NCI-H1092 treated with DMSO at 0.1 percent for 48 hours (cell line): ENCODE results near the gene NCK1.

Source experiments
- DNase-seq: peaks from one replicate; lab custom pipeline; 2025; lab: John Stamatoyannopoulos, UW

NCK1 gene

DNA sequence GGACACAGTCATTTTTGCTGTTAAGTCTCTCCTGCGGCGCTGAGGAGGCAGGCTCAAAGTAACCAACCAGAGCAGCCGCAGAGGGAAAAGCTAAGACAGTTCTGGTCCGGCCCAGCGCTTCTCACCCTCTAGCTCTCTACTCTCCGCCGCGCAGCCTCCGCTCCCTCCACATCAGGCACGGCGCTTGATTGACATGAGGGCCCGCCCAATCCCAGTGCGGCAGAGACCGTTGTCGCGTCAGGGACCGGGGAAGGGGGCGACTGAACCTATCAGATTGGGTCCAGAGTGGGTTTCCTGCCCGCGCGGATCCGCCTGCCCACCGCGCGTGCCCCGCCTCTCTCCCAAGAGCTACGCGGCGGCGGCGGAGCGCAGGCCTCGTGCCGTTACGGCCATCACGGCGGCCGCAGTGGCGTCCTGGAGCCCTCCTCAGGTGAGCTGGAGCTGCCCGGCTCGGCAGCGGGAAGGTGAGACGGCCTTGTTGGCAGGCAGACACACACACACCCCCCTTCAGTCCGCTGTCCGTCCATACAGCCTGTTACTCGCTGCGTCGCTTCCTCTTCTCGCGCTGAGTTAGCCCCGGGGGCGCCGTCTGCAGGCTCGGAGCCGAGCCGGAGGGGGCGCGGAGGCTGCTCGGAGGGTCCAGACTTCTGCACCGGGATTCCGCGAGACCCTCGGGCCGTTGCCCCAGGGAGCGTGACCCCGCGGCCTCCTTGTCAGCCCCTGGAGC is at the start of gene NCK1:
Gene NCK1 (plus strand): TSS at position 319 of the 727 bp plus-strand sequence. CDS start 65,794 bp downstream, outside the sequence.
- peak; percentile 98 for DNase-seq

- no peak for DNase-seq
Measured at GRCh38 chr3:136817448-136817847, 44.6 kb upstream of the NCK1 start.

- DNase-seq = peak; percentile 32
Measured at GRCh38 chr3:136818191-136818768, 43.7 kb upstream of the NCK1 start.

GRCh38 chr3:136818769-136819391 is 43.1 kb upstream of the NCK1 start, which contains the start of gene SLC35G2:
Gene SLC35G2, plus strand, starts transcription at chr3:136819126. Its CDS starts 35,335 bp downstream, at chr3:136854461.
- DNase-seq = peak; percentile 87

DNA sequence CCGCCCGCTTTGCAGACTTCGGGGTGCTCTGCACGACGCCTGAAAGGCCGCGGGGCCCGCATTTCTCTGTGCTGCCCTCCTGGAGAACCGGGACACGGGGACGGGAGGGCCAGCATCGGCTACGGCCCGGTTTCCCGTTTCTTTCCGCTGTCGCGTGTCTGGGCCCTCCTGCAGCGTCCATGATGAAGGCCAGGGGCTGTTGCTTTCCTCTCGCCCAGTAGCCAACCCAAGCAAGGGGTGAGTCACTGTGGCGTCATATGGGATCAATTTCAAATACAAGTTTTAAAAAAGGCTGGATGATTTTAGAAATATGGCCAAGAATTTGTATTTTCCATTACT is 42.6 kb upstream of the NCK1 start:
- DNase-seq = peak; percentile 71

DNA sequence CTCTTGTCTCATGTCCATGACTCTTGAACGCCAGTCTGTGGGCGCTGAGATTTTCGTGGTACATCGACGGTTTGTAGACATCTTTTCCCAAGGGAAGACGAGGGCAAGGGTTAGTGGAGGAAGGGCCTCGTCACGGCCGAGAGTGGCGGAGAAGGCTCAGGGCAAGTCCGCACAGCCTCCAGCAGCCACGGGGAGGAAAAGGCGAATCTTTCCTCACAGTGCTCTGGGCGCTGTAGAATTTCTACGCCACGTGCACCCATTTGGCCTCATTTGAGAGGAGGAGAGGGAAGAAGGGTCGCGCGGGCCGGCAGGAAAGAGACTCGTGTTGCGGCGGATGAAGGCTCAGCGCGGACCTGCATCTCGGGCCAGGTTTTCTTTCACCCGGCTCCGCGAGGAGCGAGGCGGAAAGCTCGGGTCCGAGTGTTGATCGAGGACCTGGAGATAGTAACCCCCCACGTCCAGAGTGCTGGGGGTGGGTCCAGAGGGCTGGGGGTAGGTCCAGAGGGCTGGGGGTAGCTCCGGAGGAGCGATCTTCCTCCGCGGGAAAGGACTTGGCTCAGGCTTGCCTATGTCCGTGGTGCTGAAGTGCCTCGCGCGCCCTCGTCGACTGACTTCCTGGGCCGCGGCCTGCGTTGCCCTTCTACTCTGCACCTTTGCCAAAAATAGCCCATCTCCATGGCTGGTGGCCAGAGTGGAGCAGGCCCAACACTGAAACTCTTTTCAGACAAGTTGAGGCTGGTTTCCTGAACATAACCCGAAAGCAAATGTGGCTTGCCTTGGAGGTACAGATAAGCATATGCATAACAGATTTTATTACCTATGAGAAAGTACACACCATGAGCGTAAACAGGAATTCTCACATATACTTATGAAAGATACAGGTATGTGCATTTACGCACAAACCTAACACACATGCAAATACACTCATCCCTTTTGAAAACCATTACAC is 42.0 kb upstream of the NCK1 start:
- DNase-seq = peak; percentile 69

GRCh38 chr3:136831461-136831860 is 30.5 kb upstream of the NCK1 start:
- DNase-seq = no peak

DNA sequence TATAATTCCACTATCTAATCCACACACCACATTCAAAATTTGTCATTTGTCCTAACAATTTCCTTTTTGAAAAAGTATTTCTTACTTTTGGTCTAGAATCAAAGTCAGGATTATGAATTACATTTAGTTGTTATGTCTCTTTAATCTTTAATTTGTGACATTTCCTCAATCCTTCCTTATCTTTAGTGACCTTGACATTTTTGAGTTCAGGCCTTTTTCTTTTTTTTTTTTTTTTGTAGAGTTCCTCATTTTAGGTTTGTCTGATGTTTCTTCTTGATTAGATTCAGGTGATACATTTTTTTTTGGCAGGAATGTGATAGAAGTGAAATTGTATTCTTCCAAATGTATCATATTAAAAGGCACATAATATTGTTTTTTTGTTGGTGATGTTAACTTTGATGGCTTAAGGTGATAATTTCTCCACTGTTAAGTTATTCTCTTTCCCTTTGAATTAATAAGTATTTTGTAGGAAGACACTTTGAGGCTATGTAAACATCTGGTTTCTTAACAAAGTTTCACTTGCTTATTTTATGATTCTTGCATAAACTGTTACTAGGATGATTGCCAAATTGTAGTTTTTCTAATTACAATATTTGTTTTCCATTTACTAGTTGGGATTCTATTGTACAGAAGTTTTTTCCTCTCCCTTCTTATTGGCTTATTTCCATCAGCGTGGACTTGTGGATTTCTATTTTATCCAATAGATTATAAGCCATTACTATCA is 26.8 kb upstream of the NCK1 start:
- no peak for DNase-seq

- no peak for DNase-seq
Measured at GRCh38 chr3:136835813-136836510, 26.0 kb upstream of the NCK1 start.

GRCh38 chr3:136836511-136837156 is 25.4 kb upstream of the NCK1 start:
- DNase-seq = no peak

- no peak for DNase-seq
Measured at GRCh38 chr3:136838641-136839555, 23.1 kb upstream of the NCK1 start.

DNA sequence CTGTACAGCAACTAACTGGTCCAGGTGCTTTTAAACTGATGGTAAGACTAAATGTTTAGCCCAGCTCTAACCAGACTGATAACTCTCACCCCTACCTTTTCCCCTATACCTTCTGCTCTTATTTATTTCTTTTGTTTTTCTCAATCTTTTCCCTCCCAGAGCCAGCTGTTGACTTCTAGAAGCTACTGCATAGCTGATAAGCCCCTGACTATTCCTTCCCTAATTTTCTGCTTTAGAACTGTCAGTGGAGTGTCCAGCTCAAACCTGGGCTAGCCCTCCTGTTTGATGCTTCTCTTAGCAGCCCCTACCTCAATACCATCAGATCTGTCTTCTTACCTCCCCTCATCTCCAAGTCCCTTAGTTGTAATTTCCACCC is 22.5 kb upstream of the NCK1 start:
- no peak for DNase-seq

DNA sequence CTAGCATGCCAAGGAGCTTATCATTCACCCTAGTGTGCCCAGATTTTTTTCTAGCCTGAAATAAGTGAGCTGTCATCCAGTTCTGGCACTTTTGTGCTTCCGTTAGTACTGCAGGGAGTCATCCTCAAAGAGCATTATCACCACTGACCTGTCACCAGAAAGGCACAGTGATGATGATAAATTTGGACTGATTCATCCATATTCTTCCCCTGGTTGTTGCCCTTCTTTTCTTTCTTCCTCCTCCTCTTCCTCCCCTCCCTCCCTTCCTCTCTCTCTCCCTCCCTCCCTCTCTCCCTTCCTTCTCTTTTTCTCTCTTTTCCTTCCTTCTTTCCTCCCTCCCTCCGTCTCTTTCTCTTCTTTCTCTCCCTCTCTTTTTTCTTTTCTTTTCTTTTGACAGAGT is 21.8 kb upstream of the NCK1 start:
- DNase-seq = no peak

DNA sequence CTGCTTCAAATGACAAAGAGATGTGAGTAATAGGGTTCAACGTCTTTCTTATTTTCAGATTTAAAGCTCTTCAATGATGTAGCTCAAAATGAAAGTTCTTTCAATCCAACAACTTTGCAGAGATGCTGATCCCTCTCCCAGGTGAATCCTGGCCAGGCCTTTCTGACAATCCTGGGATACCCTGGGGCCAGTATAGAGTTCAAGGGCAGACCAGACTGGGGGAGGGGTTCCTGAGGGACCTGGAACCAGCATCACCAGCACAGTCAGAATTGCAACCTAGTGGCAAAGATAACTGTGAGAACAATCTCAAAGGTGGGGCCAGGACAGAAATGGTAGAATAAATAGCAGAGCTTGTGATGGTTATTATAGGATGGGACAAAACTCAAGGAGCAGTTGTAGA is 19.7 kb upstream of the NCK1 start:
- DNase-seq = no peak

DNA sequence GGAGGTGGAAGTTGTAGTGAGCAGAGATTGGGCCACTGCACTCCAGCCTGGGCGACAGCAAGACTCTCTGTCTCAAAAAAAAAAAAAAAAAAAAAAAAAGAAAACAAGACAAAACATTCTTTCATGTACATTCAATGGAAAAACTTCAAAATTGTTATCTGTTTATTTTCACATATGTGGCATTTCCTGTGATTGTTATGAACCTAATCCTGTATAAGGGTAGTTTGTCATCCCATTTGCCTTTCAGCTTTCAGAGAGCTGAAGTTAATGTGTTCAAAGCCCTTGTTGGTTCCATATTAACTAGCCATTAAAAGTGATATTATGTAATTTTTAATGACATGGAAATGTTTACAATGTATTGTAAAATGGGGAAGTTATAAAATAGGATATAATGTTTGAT is 17.3 kb upstream of the NCK1 start:
- no peak for DNase-seq

- no peak for DNase-seq
Measured at GRCh38 chr3:136852180-136852579, 9.8 kb upstream of the NCK1 start.

DNA sequence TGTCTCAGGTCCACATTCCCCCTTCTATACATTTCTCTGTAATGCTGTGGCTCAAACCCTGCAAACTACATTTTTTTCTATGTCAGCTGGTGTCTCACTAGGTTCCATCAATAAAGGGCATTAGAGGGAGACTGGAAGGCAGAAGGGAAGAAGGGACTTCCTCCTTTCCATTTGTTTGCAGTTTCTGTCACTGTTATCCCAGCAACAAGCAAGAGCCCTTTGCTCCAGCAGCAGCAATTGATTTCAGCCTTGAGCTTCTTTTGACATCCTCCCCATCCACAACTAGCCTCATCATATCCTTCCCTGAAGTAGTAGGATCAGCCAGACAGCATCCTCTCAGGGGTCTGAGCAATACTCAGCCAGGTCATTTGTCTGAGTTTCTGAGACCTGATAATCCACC is 5.3 kb upstream of the NCK1 start:
- DNase-seq = no peak

GRCh38 chr3:136858381-136858780 is 3.6 kb upstream of the NCK1 start:
- no peak for DNase-seq

GRCh38 chr3:136860541-136860940 is 1.5 kb upstream of the NCK1 start:
- no peak for DNase-seq
